Measurements from ENCODE around the gene KCNK7. TPM values are rescaled to one million over a fixed set of nuclear protein-coding genes. Genes with fewer than 3 reads are reported as not detected.
A peak's percentile ranks its signal among the peaks of the same experiment; 100 is the strongest.

KCNK7 gene
- total RNA-seq, 1 experiment from 2014 or later, result 0.61 TPM

DNA sequence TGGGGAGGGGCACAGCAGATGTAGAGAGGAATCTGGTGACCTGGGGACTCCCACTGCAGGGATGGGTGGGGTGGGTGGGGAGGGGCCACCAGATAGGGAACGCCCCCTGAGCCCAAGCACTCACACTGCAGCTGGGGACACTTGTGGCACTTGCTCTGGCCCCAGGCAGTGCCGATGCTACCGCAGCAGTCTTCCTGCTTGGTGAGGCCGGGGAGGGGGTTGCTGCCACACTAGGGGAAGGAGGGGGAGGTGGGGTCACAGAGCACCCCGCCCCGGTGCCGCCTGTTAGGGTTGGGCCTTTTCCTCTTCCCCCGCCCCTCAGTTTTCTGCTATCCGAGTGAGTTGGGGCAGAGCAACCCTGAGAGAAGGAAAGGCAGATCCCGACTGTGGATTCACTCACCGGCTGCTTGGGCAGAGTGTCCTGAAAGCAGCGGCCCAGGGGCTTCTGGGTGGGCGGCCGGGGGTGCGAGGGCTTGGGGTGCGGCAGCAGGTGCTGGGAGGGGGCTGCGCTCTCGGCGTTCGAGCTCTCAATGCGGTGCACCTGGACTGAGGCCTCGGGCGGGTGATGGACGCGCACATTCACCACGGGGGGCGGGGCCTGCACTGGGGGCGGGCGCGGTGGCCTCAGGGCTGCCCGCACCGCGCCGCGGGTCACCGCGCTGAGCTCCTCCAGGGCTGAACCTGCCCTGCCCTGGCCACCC, 42.1 kb downstream of the KCNK7 start:
- RAD21 ChIA-PET (ENCODE audit: low non-redundant PET in 1 of 2, low total read pairs in 2 of 2, uncharacterized antibody in 2 of 2, unreplicated experiment in 2 of 2), result no interaction called here
- DNase-seq (ENCODE audit: low read depth, low spot score), result no peak
- peak overlapping the region; percentile 99; the same call in 1 of the 2 replicates for H3K27ac ChIP-seq (ENCODE audit: low read depth, low read length)
- ATAC-seq, result no peak
- H4K20me1 ChIP-seq (ENCODE audit: insufficient read depth), result no peaks in the 10 kb centered on the region
- no peak for TF ChIP-seq POLR2AphosphoS5 (IDR thresholded peaks at IDR 0.05; ENCODE audit: low read depth, low read length)
- TF ChIP-seq SIN3A (IDR thresholded peaks at IDR 0.05; ENCODE audit: low read depth), result no peak
- no peak for TF ChIP-seq CBX3 (IDR thresholded peaks at IDR 0.05; ENCODE audit: low read depth)
- TF ChIP-seq POLR2A (IDR thresholded peaks at IDR 0.05; ENCODE audit: borderline replicate concordance, extremely low read depth, insufficient read depth, insufficient read length), result no peak
- no peak for TF ChIP-seq TCF7L2 (IDR thresholded peaks at IDR 0.05; ENCODE audit: borderline replicate concordance, extremely low read depth, insufficient read depth, insufficient read length)
- TF ChIP-seq YY1 (IDR thresholded peaks at IDR 0.05; ENCODE audit: extremely low read depth, insufficient replicate concordance, low read depth, low read length), result no peak
- TF ChIP-seq, protein P1, sequence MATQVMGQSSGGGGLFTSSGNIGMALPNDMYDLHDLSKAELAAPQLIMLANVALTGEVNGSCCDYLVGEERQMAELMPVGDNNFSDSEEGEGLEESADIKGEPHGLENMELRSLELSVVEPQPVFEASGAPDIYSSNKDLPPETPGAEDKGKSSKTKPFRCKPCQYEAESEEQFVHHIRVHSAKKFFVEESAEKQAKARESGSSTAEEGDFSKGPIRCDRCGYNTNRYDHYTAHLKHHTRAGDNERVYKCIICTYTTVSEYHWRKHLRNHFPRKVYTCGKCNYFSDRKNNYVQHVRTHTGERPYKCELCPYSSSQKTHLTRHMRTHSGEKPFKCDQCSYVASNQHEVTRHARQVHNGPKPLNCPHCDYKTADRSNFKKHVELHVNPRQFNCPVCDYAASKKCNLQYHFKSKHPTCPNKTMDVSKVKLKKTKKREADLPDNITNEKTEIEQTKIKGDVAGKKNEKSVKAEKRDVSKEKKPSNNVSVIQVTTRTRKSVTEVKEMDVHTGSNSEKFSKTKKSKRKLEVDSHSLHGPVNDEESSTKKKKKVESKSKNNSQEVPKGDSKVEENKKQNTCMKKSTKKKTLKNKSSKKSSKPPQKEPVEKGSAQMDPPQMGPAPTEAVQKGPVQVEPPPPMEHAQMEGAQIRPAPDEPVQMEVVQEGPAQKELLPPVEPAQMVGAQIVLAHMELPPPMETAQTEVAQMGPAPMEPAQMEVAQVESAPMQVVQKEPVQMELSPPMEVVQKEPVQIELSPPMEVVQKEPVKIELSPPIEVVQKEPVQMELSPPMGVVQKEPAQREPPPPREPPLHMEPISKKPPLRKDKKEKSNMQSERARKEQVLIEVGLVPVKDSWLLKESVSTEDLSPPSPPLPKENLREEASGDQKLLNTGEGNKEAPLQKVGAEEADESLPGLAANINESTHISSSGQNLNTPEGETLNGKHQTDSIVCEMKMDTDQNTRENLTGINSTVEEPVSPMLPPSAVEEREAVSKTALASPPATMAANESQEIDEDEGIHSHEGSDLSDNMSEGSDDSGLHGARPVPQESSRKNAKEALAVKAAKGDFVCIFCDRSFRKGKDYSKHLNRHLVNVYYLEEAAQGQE (IDR thresholded peaks at IDR 0.05; ENCODE audit: low read depth), result no peak
- no peak for TF ChIP-seq ZNF274 (IDR thresholded peaks at IDR 0.05; ENCODE audit: low read depth, low read length)
- no peak for TF ChIP-seq JUND (IDR thresholded peaks at IDR 0.05)
- TF ChIP-seq EZH2 (IDR thresholded peaks at IDR 0.05), result no peak
- TF ChIP-seq, protein P2, sequence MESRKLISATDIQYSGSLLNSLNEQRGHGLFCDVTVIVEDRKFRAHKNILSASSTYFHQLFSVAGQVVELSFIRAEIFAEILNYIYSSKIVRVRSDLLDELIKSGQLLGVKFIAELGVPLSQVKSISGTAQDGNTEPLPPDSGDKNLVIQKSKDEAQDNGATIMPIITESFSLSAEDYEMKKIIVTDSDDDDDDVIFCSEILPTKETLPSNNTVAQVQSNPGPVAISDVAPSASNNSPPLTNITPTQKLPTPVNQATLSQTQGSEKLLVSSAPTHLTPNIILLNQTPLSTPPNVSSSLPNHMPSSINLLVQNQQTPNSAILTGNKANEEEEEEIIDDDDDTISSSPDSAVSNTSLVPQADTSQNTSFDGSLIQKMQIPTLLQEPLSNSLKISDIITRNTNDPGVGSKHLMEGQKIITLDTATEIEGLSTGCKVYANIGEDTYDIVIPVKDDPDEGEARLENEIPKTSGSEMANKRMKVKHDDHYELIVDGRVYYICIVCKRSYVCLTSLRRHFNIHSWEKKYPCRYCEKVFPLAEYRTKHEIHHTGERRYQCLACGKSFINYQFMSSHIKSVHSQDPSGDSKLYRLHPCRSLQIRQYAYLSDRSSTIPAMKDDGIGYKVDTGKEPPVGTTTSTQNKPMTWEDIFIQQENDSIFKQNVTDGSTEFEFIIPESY (IDR thresholded peaks at IDR 0.05; ENCODE audit: extremely low read depth, insufficient replicate concordance, low read length), result no peak
- H3K9me2 ChIP-seq (ENCODE audit: insufficient read depth), result no peaks in the 10 kb centered on the region
- peaks cover 3 to 12% of the 10 kb centered on the region in 2 experiments; a peak in 3 of 4 replicates for H3K36me3 ChIP-seq (ENCODE audit: control insufficient read depth in 1 of 2, insufficient read depth in 2 of 2, low read length in 2 of 2)
- H3K4me2 ChIP-seq (ENCODE audit: low read length), result peak overlapping the region; percentile 78; the same call in 1 of the 2 replicates
- H3K9ac ChIP-seq (ENCODE audit: low read length), result no peak overlapping the region
- no peak overlapping the region for H2AFZ ChIP-seq (ENCODE audit: low read depth, low read length, poor library complexity, severe bottlenecking)
- CTCF ChIA-PET, result interaction anchor here (3.7 kb wide), 1 partner anchor 12 kb away, joined by 25 read pairs; no protein-coding TSS in a partner anchor
- H3K9me3 ChIP-seq (ENCODE audit: control insufficient read depth in 1 of 2, insufficient read depth in 1 of 2, low read depth in 1 of 2, low read length in 2 of 2), result no peaks in the 10 kb centered on the region
- no TSS peak for BruUV-seq (replicated peaks)
- H3K79me2 ChIP-seq (ENCODE audit: insufficient read depth, low read length), result peaks cover 28% of the 10 kb centered on the region
- H3K4me1 ChIP-seq (ENCODE audit: control insufficient read depth in 1 of 2, insufficient read depth in 2 of 2, low read length in 2 of 2), result peaks cover 60 to 76% of the 10 kb centered on the region in 2 experiments
- H3K27me3 ChIP-seq (ENCODE audit: insufficient read depth, low read length), result no peaks in the 10 kb centered on the region
- no peak overlapping the region for H3K4me3 ChIP-seq (replicated peaks in 1 of 2; ENCODE audit: low read depth in 1 of 2, low read length in 2 of 2)
- intact Hi-C loops (cut with micrococcal nuclease), result no loop called here
- POLR2A ChIA-PET, result interaction anchor here (0.6 kb wide), 1 partner anchor 58 kb away, joined by 3 read pairs; no protein-coding TSS in a partner anchor
